GM19395 (cell line): Measurements from ENCODE around the gene ABAT.

ENCODE experiments used
- ATAC-seq: cut with Tn5 transposase; IDR thresholded peaks from one replicate; pipeline ENCODE4 v1.9.1; 2021; ENCODE audit warnings: mild to moderate bottlenecking, moderate library complexity; ENCODE audit not compliant: unreplicated experiment

Gene ABAT

DNA sequence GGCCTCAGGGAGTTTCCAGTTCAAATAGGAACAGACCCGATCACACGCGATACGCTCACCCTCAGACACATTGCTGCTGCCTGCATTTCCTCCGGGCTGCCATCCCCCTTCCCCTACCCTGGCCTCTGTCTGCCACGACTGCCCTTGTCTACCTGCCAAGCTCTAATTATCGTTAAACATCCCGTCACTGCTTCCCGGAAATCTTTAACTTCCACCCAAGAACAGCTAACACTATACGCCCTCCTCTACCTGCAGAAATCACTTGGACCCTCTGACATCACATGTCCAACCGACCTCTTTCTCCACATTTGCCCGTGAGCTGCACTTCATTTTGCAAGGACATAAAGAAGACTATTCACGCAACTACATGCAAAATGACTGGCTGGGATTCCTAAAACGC is 40.4 kb downstream of the ABAT start:
- ATAC-seq = no peak

DNA sequence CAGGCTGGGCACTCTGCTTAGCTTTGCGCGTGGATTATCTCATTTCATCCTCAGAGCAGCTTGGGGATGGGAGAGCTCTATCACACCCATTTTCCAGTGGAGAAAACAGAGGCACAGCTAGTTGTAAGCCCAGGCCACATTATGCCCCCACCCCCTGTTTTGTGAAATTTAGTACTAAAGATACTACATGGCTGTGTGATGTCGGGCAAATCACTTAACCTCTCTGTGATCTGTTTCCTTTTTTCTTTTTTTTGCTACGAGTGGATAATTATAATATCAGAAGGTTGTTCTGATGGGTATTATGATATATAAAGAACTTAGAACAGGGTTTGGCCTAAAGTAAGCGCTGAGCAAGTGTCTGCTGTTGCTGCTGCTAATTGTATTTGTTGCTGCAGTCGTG is 41.6 kb downstream of the ABAT start:
- ATAC-seq = no peak

DNA sequence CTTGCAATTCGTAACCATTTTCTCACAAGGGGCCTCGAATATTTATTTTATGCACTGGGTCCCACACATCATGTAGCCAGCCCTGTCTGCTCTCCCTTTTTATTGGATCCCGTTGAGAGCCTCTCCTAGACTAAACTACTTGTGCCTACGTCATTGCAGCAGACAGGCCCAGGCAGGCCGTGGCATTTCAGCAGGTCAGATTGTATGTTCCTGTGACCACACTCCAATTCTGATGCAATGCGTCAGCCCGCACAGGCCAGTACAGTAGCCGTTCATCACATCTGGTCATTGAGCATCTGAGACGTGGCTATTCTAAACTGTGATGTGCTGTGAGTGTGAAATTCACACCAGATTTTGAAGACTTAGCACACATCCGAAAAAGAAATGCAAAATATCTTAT is 42.2 kb downstream of the ABAT start:
- no peak for ATAC-seq

DNA sequence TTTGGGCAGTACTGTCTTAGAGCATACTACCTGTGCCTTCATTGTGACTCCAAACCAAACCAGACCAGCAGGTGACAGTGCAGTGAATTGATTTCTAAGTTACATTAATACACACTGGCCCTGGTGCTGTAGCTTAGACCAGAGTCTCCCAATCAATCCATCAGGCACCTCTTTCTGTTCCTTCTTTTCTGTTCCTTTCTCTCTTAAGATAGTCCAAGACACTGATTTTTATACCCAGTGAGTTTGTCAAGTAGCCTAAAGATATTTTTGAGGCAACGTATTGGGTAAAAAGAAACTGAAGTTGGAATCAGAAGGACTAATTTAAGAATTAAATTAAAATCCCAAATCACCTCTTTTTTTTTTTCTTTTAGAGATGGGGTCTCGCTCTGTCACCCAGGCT is 43.1 kb downstream of the ABAT start:
- ATAC-seq = no peak

DNA sequence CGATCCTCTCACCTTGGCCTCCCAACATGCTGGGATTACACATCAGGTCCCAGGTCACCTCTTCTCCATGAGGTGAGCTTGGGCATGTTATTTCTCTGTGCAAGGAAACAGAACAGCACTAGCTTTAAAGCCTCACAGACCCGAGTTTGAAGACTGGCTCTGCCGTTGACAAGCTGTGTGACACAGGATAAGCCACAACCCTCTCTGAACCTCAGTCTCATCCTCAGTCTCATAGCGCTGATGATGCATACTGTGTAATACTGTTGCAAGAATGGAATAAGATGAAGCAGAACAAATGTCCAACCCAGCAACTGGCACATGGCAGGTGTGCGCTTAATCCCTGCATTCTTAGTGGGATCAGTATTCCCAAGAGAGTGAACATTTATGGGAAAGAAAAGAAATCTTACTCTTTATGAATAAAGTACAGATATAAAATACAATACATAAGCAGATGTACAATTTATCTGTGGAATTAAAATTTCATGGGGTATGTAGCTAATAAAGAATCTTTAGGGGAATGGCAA is 43.5 kb downstream of the ABAT start:
- ATAC-seq = no peak

DNA sequence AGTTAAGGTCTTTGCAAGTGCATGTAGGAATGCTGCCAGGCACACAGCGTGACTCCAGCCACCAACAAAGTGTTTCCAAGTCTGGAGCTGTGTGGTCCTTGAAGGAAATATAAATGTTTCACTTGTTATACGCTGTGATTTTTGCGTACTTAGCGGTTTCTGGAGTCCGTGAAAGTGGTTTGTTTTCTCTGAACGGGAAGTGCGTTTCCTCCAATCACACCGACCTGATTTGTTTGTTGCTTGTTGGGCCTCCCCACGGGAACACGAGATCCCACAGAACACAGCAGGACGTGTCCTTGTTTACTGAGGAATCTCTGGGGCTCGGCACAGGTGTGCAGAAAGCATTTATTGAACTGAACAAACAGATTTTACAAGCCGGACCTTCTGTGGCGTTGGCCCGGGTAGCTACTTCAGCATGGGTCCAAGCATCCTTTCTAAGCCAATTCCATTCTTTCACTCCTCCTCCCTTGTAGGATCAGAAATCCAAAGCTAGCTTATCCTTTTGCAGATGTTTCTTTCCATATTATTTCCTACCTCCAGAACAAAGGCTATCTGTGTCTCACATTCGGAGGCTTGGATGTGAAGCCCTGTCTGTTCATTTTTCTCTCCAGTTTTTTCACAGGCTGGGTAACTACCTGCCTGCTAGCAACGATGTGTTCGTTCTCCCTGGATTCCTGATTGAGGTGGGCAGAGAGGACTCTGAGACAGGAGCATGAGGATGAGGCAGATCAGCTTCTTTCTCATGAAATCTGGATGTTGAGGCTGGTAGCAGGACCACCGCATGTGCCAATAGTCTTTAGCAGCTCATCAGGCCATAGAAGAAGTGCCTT is 44.6 kb downstream of the ABAT start:
- no peak for ATAC-seq

DNA sequence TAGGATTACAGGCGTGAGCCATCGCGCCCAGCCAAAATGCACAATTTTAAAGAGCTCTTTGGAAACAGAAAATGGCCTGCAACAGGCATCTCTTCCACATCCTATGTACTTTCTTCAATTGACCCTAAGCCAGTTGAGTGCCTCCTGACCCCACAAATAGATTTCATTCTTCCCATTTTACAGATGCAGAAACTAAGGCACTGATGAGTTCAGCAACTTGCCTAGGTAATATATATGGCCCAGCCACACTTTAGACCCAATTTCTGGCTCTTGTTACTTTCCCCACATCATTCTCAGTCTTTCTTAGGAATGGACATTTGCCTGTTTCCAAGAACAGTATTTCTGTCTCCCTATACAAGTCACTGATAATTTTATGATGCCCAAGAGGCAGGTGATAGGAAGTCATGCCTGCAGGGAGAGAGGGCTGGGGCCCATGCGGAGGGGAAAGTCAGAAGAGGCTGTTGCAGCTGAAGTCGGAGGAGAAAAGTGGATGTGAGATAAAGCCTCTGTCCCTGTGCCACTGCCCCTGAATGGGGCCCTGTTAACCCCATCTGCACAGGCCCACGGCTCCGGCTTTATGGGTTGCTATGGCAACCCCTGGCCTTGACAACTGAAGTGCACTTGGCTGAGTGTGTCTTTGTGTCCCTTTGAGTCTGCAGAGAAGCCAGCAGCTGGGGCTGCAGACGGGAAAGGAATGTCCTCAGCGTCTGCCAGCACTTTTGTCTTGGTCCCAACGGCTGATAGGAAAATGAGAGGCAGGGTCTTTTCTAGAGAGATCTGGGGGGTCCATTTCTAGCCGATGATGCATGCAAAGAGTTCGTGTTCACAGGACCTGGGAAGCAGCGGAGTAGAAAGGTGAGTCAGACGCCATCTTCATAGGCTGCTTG is 45.9 kb downstream of the ABAT start:
- ATAC-seq = no peak

DNA sequence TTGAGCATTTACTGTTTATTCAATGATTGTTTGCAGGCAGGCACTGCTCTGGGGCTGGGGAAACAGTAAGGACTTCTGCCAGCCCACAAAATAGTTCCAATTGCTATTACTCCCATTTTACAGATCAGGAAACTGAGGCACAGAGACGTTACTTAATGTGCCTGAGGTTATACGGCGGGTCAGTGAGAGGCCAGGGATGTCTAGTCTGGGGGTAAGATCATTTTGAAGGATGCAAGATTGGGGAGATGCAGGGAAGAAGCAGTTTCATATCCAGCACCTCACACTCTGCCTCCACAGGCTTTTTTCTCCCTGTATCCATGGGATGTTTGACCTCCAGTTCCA is 46.5 kb downstream of the ABAT start:
- no peak for ATAC-seq

DNA sequence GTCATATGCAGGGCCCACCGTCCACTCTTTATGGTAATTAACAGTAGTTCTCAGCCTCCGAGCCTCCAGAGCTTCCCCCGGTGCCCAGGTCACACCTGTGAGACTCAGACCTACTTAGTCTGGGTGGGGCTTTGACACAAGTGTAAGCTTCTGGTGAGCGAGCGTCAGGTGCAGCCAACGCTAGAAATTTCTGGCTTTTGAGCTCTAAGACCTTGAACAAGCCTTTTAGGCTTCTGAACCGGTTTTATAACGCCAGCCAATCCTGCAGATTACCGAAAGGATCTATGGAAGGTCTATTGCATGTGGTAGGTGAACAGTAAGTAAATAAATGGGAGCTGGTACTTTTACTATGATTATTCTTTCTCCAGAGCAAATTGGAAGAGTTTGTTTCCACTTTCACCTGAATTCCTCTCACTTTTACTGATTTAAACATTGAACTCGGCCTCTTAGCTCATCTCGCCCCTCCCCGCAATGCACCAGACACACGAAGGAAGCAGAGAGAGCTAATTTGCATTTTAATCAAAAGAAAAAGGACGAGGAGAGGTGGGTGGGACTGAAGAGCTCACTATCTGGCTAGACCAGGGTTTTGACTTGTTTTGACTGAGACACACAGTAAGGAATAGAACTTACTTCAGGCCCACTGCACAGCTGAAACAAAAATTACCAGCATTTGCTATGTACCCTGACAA is 47.1 kb downstream of the ABAT start:
- ATAC-seq = no peak

DNA sequence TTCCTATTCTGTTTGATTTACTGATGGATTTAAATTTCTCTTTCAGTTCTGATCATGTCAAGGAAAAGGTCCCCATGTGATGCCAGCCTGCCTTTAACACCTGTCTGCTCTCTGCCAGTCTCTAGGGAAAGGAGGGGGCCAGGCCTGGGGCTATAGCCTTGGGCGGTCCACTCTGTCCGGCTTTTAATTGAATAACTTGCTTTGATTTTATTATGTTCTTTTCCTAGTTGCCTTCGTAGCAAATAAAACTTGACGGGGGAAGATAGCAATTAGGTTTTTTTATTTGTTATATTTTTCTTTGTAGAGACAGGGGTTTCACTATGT is 47.6 kb downstream of the ABAT start:
- no peak for ATAC-seq

DNA sequence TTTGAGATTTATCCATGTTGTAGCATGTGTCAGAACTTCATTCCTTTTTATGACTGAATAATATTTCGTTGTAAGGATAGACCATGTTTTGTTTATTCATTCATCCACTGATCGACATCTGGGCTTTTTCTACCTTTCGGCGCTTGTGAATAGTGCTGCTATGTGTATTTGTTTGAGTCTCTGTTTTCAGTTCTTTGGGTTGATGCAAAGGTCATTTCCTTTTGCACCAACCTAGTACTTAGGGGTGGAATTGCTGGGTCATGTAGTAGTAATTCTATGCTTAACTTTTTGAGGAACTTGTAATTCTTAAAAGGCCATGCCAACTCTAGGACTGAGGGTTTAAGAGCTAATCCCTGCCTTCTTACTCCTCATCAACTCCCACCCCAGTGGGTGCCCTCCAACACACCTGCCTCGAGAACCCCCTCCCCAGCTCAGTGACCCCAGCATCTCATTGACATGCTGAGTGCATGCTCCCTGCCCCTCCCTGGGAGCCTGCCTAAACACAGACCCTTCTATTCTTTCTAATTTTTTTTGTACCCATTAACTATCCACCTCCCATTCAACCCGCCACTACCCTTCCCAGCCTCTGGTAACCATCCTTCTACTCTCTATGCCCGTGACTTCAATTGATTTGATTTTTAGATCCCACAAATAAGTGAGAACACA is 51.2 kb downstream of the ABAT start:
- no peak for ATAC-seq

DNA sequence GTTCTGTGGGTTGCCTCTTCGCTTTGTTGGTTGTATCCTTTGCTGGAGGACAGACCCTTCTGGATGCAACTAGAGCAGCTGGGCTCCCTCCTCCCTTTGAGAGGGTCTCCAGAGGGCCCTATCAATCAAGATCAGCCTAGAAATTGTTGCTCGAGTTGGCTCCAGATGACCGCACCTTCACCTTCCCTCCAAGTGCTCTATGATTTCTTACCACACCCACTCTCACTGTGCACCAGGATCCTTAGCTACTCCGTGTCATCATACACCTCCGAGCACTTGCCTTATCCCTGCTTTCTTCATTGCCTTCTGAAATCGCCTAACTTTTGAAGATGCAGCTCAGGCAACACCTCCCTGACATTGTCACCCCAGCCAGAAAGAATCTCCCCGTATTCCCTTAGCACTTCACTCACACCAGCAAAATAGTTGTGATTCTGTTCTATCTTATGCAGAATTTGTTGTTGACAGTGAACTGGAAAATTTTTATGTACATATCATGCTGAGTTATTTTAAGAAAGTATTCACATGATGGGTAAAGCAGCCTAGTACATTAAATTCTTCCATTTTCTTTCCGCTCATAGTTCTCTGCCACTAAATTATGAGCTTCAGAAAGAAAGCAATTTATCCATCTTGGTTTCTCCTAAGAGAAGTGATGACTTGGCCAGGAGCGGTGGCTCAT is 52.9 kb downstream of the ABAT start:
- ATAC-seq = no peak

DNA sequence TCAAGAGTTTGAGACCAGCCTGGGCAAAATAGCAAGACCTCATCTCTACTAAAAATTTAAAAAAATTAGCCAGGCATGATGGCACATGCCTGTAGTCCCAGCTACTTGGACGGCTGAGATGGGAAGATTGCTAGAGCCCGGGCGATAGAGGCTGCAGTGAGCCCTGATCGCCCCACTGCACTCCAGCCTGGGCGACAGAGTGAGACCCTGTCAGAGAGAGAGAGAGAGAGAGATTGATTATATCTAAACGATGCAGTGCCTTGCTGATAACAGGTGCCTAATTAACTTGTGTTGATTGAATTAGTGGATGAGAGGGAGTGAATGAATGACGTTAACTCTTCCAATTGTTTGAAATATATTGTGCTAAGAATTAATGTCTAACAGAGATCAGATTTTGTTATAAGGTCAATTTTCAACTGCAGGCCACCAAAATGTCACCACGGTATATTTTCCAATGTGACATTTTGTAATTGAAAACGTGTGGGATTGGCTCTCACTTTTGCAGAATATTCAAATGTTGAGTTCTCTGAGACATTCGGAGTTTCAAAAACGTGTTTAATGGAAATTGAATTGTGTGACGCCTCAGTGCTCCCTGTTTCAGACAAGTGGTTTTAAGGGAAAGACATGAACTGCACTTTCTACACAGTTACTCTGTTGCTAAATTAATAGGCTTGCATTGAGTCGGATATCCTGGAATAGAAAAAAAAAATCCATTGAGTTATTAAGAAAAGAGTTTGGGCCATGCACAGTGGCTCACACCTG is 53.6 kb downstream of the ABAT start:
- no peak for ATAC-seq

DNA sequence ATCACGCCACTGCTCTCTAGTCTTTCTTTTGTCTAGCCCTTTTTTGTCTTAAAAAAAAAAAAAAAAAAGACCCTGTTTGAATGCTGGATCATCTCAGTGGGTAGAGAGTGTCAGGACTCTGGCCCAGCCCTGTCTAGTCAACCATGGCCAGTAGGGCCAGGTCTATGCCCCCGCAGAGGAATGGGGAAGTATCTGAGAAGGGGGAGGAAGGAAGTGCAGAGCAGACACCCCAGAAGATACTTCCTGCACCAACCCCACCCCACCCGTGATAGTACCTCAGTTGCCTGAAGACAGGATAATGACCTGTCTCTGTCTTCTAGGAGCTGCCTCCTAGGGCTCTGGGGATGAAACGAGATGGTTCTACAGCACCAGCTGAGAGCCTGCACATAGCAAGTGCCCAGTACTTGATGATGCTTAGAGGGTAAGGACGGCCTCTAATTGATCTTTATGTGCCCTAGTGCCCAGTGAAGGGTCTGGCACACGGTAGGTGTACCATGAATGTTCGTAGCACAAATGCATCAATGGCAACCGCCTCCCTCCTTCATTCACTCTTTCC is 55.4 kb downstream of the ABAT start:
- ATAC-seq = no peak

DNA sequence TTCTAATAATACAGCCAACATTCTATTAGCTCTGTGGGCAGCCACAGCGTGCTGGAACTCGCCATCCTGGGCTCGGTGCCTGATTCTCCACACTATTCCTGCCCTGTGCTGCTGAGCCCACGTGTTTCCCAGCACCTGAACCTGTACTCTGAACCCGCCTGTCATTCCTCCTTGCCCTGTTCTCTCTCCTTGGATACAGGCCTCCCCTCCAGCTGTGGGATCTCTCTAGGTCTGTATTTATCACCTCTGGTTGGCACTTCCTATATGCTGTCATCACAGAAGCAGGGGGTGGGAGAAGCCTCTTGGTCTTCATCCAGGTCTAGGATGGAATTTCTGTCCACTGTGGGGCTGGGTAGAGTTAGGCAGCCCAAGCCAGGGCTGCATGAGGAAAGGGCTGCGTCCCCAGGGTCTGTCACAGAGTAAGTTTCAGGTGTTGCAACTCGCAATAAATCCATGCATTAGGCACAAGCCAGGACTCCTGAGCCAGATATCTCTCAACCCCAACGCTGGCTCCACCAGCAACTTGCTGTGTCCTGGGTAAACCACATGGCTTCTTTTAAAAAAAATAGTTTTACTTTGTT is 56.0 kb downstream of the ABAT start:
- no peak for ATAC-seq

DNA sequence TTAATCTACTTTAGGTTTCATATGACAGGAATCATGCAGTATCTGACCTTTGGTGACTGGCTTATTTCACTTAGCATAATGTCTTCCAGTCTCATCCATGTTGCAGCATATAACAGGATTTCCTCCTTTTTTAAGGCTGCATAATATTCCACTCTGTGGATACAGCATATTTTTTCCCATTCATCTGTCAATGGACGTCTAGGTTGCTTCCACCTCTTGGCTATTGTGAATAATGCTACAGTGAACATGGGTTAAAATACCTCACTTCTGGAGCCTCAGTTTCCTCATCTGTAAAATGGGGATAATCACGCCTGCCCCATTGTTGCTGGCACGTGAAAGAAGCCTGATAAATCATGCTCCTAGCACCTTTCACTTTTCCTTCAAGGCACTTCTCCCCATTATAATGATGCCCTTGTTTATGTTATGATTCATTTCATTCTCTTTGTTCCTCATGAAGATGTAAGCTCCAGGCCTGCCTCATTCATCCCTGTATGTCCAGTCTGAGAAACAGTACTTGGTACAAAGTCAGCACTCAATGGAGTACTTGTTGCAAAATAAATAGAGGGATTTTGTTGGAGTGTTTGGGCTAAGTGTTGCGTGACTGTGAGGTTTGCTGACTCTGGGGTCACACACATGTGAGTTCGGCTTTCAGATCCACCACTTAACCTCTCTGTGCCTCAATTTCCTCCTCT is 59.6 kb downstream of the ABAT start:
- no peak for ATAC-seq

DNA sequence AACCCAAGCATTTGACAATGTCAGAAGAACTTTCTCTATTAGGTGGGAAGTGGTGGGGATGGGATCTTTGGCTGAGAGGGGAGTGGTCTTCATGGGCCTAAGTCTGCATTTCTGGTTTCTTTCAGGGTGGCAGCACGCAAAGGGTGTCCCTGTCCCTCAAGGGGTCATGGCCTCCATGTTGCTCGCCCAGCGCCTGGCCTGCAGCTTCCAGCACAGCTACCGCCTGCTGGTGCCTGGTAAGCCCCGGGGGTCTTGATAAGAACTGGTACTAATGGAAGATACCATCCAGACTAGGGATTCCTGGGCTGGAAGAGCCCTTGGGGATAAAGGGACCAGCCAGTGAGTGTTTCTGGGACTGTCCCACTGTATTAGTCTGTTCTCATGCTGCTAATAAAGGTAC is 61.2 kb downstream of the ABAT start:
- no peak for ATAC-seq

DNA sequence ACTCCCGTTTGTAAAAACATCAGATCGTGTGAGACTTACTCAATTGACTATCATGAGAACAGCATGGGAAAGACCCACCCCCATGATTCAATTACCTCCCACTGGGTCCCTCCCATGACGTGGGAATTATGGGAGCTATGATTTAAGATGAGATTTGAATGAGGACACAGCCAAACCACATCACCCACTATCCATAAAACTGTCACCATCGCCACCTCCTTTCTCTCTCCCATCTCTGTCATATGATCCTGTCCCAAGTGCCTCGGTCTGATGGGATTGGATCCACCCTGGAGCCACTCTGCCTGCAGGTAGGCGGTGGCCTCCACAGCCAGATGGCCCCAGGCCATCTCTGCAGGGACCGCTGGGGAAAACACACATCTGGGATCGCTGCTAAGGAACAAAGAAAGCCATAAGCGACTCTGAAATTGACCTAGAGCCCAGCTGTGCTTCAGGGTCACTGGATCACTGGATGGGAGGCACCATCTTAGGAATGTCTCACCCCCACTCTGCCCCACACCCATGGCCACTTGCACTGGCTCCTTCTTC is 61.8 kb downstream of the ABAT start:
- ATAC-seq = no peak
